ENCODE measurements around the gene COASY. TPM values are rescaled to one million over a fixed set of nuclear protein-coding genes. Genes with fewer than 3 reads are reported as not detected.

Gene COASY
- total RNA-seq, 3 donors from 2014 or later = 74.5 to 98.7 (median 87.8) TPM

DNA sequence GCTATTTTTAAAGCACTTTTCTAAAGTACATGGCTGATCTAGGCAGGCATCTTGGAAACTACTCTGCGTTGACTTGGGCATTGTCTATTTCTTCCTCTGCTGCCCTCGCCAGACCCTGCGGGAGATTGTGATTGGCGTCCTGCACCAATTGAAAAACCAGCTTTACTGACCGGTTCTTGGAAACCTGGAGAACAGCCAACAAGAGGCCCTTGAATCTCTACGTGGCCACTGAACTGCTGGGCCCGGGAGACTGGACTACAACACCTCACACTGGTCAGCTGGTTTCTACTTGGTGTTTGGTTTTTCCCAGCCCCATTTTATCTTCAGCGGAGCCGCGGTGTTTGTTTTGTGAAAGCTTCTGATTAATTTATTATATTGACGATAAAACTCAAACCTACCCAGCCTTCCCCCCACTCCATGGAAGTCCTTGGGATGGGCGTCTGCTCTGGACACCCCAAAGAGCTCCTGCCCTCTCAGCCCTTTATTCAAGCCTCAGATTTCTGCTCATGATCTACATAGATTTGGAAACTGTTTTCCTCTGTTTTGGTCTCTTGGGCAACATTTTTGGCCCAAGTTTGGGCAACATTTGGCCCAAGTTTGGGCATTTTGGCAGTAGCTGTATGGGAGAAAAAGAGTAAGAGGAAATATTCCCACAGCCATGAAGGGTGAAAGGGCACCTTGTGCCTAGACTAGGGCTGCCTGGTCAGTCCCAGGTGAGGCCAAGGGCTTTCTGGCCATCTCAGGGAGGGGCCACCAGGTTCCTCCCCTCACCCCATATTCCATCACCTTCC lies 9.7 kb downstream of the COASY start:
- H3K36me3 ChIP-seq (ENCODE audit: low read depth) = peaks cover 20% of the 10 kb centered on the region
- H3K4me1 ChIP-seq (ENCODE audit: low read depth) = peaks cover 20% of the 10 kb centered on the region
- ATAC-seq (no peak), DNase-seq (peak in 1 of 3 donors; percentile 1)
- intact Hi-C loops (cut with DNase I, micrococcal nuclease) = loop anchor here in 1 of 2 donors (10.0 kb wide), 1 partner anchor 103 kb away; the partner anchor contains the start of gene PLEKHH3
- H3K9me3 ChIP-seq = no peaks in the 10 kb centered on the region
- TF ChIP-seq, protein P1, sequence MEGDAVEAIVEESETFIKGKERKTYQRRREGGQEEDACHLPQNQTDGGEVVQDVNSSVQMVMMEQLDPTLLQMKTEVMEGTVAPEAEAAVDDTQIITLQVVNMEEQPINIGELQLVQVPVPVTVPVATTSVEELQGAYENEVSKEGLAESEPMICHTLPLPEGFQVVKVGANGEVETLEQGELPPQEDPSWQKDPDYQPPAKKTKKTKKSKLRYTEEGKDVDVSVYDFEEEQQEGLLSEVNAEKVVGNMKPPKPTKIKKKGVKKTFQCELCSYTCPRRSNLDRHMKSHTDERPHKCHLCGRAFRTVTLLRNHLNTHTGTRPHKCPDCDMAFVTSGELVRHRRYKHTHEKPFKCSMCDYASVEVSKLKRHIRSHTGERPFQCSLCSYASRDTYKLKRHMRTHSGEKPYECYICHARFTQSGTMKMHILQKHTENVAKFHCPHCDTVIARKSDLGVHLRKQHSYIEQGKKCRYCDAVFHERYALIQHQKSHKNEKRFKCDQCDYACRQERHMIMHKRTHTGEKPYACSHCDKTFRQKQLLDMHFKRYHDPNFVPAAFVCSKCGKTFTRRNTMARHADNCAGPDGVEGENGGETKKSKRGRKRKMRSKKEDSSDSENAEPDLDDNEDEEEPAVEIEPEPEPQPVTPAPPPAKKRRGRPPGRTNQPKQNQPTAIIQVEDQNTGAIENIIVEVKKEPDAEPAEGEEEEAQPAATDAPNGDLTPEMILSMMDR (IDR thresholded peaks at IDR 0.05) = no peak
- H3K4me3 ChIP-seq = no peak overlapping the region

DNA sequence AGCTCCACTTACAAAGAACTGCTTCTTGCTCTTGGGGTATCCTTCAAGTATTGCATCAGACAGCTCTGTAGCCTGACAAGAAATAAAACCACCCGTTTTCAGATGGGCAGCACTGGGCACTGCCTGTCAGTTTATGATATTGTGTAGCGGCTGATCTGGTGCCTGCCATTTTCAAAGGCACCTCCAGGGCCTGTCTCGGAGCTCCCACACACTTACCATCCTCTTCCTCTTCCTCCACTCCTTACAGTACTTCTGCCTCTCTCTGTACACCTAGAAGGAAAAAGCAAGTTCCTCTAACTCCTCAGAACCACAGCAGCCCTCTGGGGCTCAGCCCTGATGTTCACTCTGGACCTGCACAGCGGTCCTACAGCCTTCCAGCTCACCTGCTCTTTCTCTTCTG lies 11.1 kb downstream of the COASY start:
- Histone ChIP-seq H3K4me3 (no peak overlapping the region), H3K4me1 (ENCODE audit: low read depth) (peaks cover 20% of the 10 kb centered on the region), H3K9me3 (no peaks in the 10 kb centered on the region), H3K36me3 (ENCODE audit: low read depth) (peaks cover 20% of the 10 kb centered on the region)
- DNase-seq = peak in 1 of 3 donors; percentile 6
- TF ChIP-seq, protein P1 (IDR thresholded peaks at IDR 0.05) = no peak
- ATAC-seq = no peak
- intact Hi-C loops (cut with DNase I, micrococcal nuclease) = loop anchor here in 1 of 2 donors (10.0 kb wide), 1 partner anchor 102 kb away; the partner anchor contains the start of gene PLEKHH3

DNA sequence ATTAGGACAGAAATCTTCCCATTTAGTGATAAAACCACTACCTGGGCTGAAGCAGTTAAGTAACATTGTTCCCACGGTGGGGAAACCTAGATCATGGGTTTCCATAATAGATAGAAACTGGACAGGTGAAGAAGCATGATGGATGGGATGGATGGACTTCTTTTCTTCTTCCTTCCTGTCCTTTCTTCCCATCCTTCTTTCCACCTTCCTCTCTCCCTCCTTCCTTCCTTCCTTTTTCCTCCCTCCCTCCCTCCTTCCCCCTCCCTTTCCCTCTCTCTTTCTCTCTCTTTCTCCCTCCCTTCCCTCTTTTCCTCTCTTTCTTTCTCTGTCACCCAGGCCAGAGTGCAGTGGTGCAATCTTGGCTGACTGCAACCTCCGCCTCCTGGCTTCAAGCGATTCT lies 12.5 kb downstream of the COASY start:
- TF ChIP-seq, protein P1 (IDR thresholded peaks at IDR 0.05) = no peak
- Histone ChIP-seq H3K4me1 (ENCODE audit: low read depth) (peaks cover 17% of the 10 kb centered on the region), H3K36me3 (ENCODE audit: low read depth) (peaks cover 20% of the 10 kb centered on the region), H3K4me3 (no peak overlapping the region), H3K9me3 (no peaks in the 10 kb centered on the region)
- intact Hi-C loops (cut with DNase I, micrococcal nuclease) = loop anchor here in 1 of 2 donors (10.0 kb wide), 1 partner anchor 100 kb away; the partner anchor contains the start of gene PLEKHH3
- DNase-seq (no peak), ATAC-seq (no peak)

DNA sequence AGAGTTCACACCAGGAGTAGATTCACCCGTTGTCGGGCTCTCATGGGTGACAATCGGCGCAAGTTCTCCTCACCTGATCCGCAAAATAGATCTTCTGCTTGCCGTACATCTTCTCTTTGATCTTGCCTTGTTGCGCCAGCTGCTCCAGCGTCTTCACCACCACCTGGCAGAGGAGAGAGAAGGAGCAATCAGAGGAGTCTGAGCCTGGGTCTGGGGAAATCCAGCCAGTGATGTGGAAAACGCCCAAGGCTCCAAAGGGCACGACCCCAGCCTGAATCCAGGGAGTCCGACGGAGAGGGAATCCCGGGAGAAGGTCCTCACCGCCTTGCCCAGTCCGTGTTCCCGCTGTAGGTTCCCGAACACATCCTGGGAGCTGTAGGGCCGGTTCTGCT lies 15.2 kb downstream of the COASY start:
- intact Hi-C loops (cut with DNase I, micrococcal nuclease) = loop anchor here in 1 of 2 donors (10.0 kb wide), 1 partner anchor 98 kb away; the partner anchor contains the start of gene PLEKHH3
- peak overlapping the region; percentile 53 for H3K4me3 ChIP-seq
- peaks cover 15% of the 10 kb centered on the region for H3K36me3 ChIP-seq (ENCODE audit: low read depth)

DNA sequence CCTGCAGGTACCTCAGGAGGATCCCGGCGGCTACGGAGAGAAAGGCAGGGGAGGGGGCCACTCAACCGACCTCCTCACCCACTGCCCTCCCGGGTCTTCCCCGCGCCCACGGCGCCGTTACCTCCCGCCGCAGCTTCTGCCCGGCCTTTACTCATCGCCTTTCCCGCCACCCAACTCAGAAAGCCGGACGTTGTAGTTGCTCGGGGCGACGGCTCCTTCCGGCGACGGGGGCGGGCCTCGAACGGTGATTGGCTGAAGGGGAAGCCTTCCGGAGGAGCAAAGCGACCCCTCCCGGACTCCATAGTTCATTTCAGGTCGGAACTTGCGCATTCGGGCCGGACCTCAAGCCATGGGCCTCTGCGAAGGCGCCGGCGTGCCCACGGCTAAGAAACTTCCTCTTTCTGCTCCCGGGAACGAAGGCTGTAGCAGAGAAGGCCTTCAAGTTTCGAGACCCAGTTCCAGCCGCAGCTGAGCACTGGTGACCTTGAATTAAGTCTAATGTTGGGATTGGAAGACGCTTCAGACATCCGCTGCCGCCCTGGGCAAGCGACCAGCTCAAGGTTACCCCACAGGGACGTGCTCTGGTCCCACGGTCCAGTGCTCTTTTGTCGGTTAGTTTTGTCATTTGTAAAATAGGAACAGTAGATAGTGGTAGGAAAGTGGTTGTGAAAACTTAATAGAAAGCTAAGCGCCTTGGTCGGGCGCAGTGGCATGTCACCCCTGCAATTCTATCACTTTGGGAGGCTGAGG lies 15.8 kb downstream of the COASY start, which contains the start of gene PSMC3IP:
PSMC3IP (minus strand) TSS at position 198 of the 750 bp plus-strand sequence; CDS start at position 155, 43 bp downstream.
- H3K4me3 ChIP-seq = peak within 1 kb of the TSS; percentile 53
- H3K36me3 ChIP-seq (ENCODE audit: low read depth) = peaks cover 11% of the 10 kb centered on the region
- intact Hi-C loops (cut with DNase I, micrococcal nuclease) = loop anchor here in 1 of 2 donors (10.0 kb wide), 1 partner anchor 97 kb away; the partner anchor contains the start of gene PLEKHH3
- peak; percentile 96 for ATAC-seq
- TF ChIP-seq, protein P1 (IDR thresholded peaks at IDR 0.05) = peak; percentile 41
- peak; percentile 96 to 97 (median 97) for DNase-seq
- H3K4me1 ChIP-seq (ENCODE audit: low read depth) = peaks cover 17% of the 10 kb centered on the region
- no peaks in the 10 kb centered on the region for H3K9me3 ChIP-seq

More for the DNA sequence above, 15.2 kb downstream of the COASY start:
- ATAC-seq (peak; percentile 24), DNase-seq (no peak)
- peaks cover 17% of the 10 kb centered on the region for H3K4me1 ChIP-seq (ENCODE audit: low read depth)
- TF ChIP-seq, protein P1 (IDR thresholded peaks at IDR 0.05) = no peak
- H3K9me3 ChIP-seq = no peaks in the 10 kb centered on the region

Measured in mucosa of descending colon (tissue), 3 donors.